HG03064 (cell line): ENCODE results near the gene HES2.
"Not testable (repeated sequence)": the region's sequence is repeated elsewhere in the genome, so short reads cannot be mapped to it uniquely, and the experiment has no call there.

Experiments
- ATAC-seq: cut with Tn5 transposase; IDR thresholded peaks from one replicate; pipeline ENCODE4 v1.9.1; 2021; ENCODE audit warnings: low read depth; ENCODE audit not compliant: unreplicated experiment

Gene HES2

GRCh38 chr1:6392809-6393399, 26.8 kb downstream of the HES2 start:
- ATAC-seq, result peak; percentile 21

DNA sequence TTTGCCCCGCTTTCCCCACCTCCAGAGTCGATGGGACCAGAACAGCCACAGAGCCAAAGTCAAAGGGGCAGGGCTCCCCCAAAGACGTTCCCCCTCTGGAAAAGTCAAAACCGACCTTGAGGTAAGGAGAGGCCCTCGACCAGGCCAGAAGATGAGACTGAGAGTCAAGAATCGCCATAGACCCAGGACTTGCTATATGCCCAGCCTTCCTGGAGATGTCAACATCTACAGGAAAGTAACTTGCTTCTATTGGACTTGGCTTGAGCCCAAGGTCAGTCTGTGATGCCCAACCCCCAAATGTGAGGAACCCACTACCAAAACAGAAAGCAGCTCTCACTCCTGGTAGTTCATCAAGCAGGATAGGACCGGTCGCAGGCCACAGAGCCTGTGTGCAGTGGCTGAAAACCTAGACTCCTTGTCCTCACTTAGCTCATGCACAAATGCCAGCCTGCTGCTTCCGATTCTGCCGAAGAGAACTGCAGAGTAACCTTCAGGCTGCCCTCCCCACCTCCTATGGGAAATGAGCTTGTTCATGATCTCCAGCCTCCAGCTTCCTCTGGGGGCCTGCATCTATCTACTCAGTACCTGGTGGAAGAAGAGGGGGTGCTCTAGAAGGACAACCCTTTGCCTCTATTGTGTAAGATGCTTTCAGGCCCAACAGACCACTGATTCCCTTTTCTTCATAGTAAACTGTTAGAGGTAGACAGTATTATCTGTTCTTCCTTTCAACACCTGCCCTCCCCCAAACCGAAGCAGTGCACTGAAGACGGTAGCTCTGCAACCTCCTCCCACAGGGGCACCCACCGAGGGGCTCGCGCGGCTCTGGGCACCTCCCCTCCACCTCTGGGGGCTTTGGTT, 27.5 kb downstream of the HES2 start:
- no peak for ATAC-seq

DNA sequence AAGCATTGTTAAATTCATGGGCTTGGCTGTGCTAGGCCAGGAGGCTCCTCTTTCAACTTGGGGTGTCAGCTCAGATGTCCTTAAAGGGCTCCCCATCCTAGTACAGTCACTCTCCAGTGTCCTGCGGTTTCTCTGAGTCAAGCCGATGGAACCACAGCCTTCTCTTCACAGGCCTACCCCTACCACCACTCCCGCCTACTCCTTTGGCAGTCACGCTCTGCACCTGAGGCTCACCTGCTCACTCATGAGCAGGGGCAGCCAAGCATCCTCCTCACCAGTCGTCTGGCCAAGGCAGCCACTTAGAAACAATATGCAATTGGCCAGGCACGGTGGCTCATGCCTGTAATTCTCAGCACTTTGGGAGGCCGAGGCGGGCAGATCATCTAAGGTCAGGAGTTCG, 29.7 kb downstream of the HES2 start:
- ATAC-seq, result no peak

GRCh38 chr1:6386371-6386949, 33.3 kb downstream of the HES2 start:
- ATAC-seq, result no peak

GRCh38 chr1:6385488-6386191, 34.1 kb downstream of the HES2 start:
- no peak for ATAC-seq

DNA sequence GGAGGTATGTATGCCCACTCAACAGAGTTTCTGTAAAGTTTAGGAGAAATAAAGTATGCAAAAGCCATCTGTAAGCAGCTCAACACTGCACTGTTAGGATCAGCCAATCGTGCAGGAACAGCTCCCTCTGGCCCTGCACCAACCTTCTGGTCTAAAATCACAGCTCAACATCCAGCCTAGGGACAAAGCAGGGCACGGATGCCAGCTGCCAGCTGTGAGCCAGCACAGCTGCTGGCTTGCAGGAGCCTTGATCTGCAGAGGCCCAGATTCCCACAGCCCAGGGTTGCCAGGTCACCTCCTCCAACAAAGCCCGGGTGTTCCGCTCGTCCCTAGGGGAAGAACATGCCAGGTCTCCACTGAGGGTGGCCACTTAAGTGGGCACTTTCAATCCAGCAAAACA, 34.8 kb downstream of the HES2 start:
- ATAC-seq, result no peak

DNA sequence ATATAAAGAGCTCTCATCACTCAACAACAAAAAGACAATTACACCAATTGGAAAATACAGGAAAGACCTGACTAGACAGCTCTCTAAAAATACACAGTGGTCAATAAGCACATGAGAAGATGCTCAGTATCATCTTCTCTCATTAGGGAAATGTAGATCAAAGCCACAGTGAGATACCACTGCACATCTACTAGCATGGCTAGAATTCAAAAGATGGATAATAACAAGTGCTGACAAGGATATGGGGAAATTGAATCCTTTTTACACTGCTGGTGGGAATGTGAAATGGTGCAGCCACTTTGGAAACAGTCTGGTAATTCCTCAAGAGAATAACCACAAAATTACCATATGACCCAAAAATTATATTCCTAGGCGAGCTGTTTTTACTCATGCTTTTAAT, 35.6 kb downstream of the HES2 start:
- no peak for ATAC-seq

DNA sequence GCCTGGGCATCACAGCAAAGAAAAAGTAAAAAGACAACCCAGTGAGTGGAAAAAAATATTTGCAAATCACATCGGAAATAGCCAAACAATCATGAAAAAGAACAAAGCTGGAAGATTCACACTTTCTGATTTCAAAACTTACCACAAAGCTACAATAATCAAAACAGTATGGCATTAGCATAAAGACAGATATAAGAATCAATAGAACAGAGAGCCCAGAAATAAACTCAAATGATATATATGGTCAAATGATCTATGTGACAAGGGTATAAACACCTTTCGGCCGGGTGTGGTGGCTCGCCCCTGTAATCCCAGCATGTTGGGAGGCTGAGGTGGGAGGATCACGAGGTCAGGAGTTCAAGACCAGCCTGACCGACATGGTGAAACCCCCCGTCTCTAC, 39.7 kb downstream of the HES2 start:
- no peak for ATAC-seq

DNA sequence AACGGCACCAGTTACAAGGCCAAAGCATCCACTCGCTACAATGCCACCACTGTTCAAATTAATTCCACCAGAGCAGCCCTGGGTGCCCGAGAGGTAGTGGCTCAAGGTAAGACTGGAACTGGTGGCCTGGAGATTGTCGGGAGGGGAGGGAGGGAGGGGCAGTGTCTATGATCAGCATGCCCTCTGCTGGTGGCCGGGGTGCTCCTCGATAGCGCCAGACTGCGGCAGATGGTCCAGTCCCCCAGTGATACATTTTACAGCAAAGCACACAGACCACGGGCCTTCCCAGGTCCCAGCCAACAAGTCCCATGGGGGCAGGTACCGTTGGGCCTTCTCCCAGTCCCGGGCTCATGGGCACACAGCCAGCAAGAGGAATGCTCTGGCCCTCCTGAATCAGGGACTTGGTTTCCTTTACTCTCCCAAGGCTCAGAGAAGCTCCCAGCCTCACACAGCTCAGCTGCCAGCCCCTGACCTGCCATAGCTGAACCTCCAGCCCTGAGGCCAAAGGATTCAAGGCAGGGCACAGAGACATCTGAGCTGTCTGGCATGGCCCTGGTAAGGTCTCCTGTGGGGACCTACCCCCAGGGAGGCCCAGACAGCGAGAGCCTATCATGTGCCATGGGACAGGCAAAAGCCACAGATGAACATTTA, 41.5 kb downstream of the HES2 start:
- no peak for ATAC-seq

DNA sequence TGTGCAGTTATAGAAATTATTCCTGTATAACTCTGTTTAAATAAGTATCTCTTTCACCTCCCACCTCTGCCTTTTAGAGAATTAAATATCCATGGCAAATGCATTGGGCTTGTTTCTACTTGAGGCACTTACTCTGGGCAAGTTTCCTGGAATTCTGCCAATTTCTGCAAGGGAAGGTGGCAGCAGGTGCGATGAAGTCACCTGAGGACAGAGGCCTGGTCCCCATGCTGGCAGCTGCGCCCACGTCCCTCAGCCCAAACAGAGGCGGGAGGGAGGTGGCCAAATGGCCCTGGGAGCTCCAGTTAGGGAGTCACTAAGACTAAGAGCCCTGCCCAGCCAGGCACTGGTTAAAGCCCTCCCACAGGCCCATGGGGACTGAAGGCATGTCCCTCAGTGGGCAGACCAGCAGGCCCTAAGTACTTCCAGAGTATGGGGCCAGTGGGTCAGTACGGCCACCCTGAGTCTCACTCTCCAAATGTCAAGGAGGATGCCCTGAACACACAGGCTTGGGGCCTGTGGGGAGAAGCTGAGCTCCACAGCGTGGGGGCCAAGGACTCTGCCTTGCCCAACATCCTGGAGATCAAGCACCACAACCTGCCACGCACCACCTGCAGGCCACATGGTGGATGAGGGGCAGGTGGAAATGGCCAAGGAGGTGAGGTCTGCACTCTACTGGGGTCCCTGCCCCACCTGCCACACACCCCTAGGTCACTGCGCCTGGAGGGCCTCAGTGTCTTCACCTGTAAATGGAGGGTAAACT, 45.6 kb downstream of the HES2 start:
- ATAC-seq, result no peak

DNA sequence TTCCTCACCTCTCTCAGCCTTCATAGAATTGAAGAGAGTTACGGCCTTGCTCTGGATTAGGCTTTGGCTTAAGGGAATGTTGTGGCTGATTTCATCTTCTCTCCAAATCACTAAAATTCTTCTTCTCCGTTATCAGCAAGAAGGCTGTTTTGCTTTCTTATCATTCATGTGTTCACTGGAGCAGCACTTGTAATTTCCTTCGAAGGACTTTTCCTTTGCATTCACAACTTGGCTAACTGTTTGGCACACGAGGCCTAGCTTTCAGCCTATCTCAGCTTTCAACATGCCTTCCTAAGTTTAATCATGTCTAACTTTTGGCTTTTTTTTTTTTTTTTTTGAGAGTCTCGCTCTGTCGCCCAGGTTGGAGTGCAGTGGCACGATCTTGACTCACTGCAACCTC, 47.5 kb downstream of the HES2 start:
- ATAC-seq, result not testable (repeated sequence)

- no peak for ATAC-seq
These were observed 49.7 kb downstream of the HES2 start for GRCh38 chr1:6370006-6370405.

- ATAC-seq, result no peak
These were observed 52.2 kb downstream of the HES2 start for GRCh38 chr1:6367381-6368012.

- ATAC-seq, result no peak
These were observed 54.7 kb downstream of the HES2 start for GRCh38 chr1:6365047-6365446.

GRCh38 chr1:6363085-6363884, 56.4 kb downstream of the HES2 start:
- not testable (repeated sequence) for ATAC-seq
